ENCODE data around the gene COG1. TPM values are rescaled to one million over a fixed set of nuclear protein-coding genes. Genes with fewer than 3 reads are reported as not detected.

COG1 gene
- total and polyA plus RNA-seq, 9 of the 15 experiments (the other 6 are each of a cell fraction or from before 2014, with no cell fraction given): 9.5 to 26.8 (median 12.9) TPM

DNA sequence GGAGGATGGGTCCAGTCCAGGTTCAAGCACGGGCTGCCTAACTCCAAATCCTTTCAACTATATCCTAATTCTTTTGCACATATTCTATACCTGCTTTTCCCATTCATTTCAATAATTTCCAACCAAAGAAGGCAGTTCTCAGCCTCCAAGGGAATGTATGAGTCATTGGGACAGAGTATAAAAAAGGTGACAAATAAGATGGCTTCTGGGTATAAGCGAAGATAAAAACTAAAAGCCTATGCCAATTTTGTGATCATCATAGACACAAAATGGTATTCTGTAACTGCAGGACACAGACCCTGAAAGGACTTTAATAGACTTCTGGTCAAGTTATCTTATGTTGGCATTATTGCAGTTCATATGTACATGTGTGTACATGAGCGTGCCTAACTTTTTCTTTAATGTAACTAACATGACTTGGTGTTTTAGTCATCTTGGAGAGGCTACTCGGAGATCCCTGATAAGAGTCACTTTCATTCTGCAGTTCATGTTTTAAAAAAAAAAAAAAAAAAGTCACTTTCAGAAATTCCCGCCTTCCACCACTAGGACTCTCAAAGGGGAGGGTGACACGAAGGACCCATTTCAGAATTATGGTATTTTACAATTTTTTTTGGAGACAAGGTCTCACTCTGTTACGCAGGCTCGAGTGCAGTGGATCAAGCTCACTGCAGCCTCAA lies 17.3 kb downstream of the COG1 start (continued):
- no peak for TF ChIP-seq ASH1L (IDR thresholded peaks at IDR 0.05; ENCODE audit: borderline replicate concordance, low read depth, partially characterized antibody)
- TF ChIP-seq, protein P1, sequence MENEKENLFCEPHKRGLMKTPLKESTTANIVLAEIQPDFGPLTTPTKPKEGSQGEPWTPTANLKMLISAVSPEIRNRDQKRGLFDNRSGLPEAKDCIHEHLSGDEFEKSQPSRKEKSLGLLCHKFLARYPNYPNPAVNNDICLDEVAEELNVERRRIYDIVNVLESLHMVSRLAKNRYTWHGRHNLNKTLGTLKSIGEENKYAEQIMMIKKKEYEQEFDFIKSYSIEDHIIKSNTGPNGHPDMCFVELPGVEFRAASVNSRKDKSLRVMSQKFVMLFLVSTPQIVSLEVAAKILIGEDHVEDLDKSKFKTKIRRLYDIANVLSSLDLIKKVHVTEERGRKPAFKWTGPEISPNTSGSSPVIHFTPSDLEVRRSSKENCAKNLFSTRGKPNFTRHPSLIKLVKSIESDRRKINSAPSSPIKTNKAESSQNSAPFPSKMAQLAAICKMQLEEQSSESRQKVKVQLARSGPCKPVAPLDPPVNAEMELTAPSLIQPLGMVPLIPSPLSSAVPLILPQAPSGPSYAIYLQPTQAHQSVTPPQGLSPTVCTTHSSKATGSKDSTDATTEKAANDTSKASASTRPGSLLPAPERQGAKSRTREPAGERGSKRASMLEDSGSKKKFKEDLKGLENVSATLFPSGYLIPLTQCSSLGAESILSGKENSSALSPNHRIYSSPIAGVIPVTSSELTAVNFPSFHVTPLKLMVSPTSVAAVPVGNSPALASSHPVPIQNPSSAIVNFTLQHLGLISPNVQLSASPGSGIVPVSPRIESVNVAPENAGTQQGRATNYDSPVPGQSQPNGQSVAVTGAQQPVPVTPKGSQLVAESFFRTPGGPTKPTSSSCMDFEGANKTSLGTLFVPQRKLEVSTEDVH (IDR thresholded peaks at IDR 0.05; ENCODE audit: low read depth, partially characterized antibody): peak; percentile 44
- no peak for TF ChIP-seq SMAD2 (IDR thresholded peaks at IDR 0.05; ENCODE audit: low read depth, low read length)
- no peak for TF ChIP-seq KDM4B (IDR thresholded peaks at IDR 0.05; ENCODE audit: borderline replicate concordance in 2 of 2, low read depth in 1 of 2)
- TF ChIP-seq MIER1 (IDR thresholded peaks at IDR 0.05; ENCODE audit: low read depth): no peak
- TF ChIP-seq GTF2F1 (IDR thresholded peaks at IDR 0.05; ENCODE audit: low read depth, low read length): no peak
- TF ChIP-seq, protein P2, sequence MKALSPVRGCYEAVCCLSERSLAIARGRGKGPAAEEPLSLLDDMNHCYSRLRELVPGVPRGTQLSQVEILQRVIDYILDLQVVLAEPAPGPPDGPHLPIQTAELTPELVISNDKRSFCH (CRISPR knock-in tag; IDR thresholded peaks at IDR 0.05): no peak
- TF ChIP-seq, protein P2 (tag; IDR thresholded peaks at IDR 0.05): no peak
- TF ChIP-seq, protein P3, sequence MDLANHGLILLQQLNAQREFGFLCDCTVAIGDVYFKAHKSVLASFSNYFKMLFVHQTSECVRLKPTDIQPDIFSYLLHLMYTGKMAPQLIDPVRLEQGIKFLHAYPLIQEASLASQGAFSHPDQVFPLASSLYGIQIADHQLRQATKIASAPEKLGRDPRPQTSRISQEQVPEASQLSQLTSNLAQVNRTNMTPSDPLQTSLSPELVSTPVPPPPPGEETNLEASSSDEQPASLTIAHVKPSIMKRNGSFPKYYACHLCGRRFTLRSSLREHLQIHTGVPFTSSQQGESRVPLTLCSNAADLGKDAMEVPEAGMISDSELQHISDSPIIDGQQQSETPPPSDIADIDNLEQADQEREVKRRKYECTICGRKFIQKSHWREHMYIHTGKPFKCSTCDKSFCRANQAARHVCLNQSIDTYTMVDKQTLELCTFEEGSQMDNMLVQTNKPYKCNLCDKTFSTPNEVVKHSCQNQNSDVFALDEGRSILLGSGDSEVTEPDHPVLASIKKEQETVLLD (IDR thresholded peaks at IDR 0.05): no peak
- TF ChIP-seq MTA2 (IDR thresholded peaks at IDR 0.05; ENCODE audit: low read depth): no peak
- no peak for TF ChIP-seq CBX8 (IDR thresholded peaks at IDR 0.05; ENCODE audit: borderline replicate concordance, extremely low read depth, low read depth, low read length, poor library complexity, severe bottlenecking)
- no peak for TF ChIP-seq ZNF347 (CRISPR knock-in tag; IDR thresholded peaks at IDR 0.05; ENCODE audit: low read depth)
- TF ChIP-seq EZH2 (IDR thresholded peaks at IDR 0.05; ENCODE audit: borderline replicate concordance, low read depth, low read length): no peak
- no peak for TF ChIP-seq ZNF764 (CRISPR knock-in tag; IDR thresholded peaks at IDR 0.05; ENCODE audit: low read depth)
- TF ChIP-seq POLR2AphosphoS2 (IDR thresholded peaks at IDR 0.05; ENCODE audit: low read length): no peak
- TF ChIP-seq L3MBTL2 (IDR thresholded peaks at IDR 0.05): peak; percentile 62
- 0 out of 4 replicates have a peak, but pooled peaks of 1 of the 2 experiments have one; percentile 33 for TF ChIP-seq ARNT (IDR thresholded peaks at IDR 0.05)
- TF ChIP-seq GATA2 (CRISPR knock-in tag; IDR thresholded peaks at IDR 0.05): peak; percentile 69
- TF ChIP-seq, protein P4, sequence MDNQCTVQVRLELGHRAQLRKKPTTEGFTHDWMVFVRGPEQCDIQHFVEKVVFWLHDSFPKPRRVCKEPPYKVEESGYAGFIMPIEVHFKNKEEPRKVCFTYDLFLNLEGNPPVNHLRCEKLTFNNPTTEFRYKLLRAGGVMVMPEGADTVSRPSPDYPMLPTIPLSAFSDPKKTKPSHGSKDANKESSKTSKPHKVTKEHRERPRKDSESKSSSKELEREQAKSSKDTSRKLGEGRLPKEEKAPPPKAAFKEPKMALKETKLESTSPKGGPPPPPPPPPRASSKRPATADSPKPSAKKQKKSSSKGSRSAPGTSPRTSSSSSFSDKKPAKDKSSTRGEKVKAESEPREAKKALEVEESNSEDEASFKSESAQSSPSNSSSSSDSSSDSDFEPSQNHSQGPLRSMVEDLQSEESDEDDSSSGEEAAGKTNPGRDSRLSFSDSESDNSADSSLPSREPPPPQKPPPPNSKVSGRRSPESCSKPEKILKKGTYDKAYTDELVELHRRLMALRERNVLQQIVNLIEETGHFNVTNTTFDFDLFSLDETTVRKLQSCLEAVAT (IDR thresholded peaks at IDR 0.05): no peak
- no peak for TF ChIP-seq SAFB (IDR thresholded peaks at IDR 0.05; ENCODE audit: borderline replicate concordance, low read depth, low read length)

Measured in K562 (cell line).